WTC11 (cell line): Measurements from ENCODE around the gene TMEM243. TPM values are rescaled to one million over a fixed set of nuclear protein-coding genes. Genes with fewer than 3 reads are reported as not detected.
A peak's percentile ranks its signal among the peaks of the same experiment; 100 is the strongest.

Source experiments
- ATAC-seq: fragments of 200-7000 bp; cut with Tn5 transposase; 2 replicates; pipeline ENCODE4 v1.10.0; 2021; ENCODE audit warnings: mild to moderate bottlenecking, moderate library complexity
- CTCF ChIA-PET: fragments of 300-600 bp; sonication (Branson Sonifier 250); formaldehyde crosslinking; loops from one replicate; lab custom pipeline; 2021; ENCODE audit warnings: antibody characterized with exemption; lab: Charles Lee
- POLR2A ChIA-PET: fragments of 350-600 bp; sonication (Branson Sonifier 250); formaldehyde crosslinking; loops from one replicate; lab custom pipeline; 2021; ENCODE audit warnings: antibody characterized with exemption; lab: Charles Lee
- DNase-seq: peaks from one replicate; pipeline ENCODE4 v3.0.0; 2021; ENCODE audit warnings: low spot score
- H3K27ac Mint-ChIP-seq: 2 replicates; pipeline ENCODE4 v1.8.0; 2021; ENCODE audit warnings: mixed read lengths
- H3K27me3 Mint-ChIP-seq: 2 replicates; pipeline ENCODE4 v1.8.0; 2021; ENCODE audit warnings: low read depth, mild to moderate bottlenecking, moderate library complexity, mixed read lengths
- H3K36me3 Mint-ChIP-seq: 2 replicates; pipeline ENCODE4 v1.8.0; 2021; ENCODE audit warnings: mixed read lengths
- H3K4me1 Mint-ChIP-seq: 2 replicates; pipeline ENCODE4 v1.8.0; 2022; ENCODE audit warnings: mixed read lengths
- H3K4me3 Mint-ChIP-seq: 2 replicates; pipeline ENCODE4 v1.8.0; 2021; ENCODE audit warnings: mild to moderate bottlenecking, moderate library complexity, mixed read lengths
- H3K9me3 Mint-ChIP-seq: 2 replicates; pipeline ENCODE4 v1.8.0; 2021; ENCODE audit warnings: mixed read lengths
- ATF3 ChIP-seq: sonication (generic); formaldehyde crosslinking; conservative IDR thresholded peaks from 2 replicates; pipeline ENCODE4 v1.8.1; 2022; ENCODE audit warnings: mild to moderate bottlenecking, missing genetic modification reagents
- E2F1 ChIP-seq: sonication (generic); formaldehyde crosslinking; IDR thresholded peaks from 2 replicates; pipeline ENCODE4 v1.8.0; 2022; ENCODE audit warnings: mild to moderate bottlenecking, missing genetic modification reagents
- ESRRA ChIP-seq: sonication (generic); formaldehyde crosslinking; IDR thresholded peaks from 2 replicates; pipeline ENCODE4 v1.8.1; 2022; ENCODE audit warnings: mild to moderate bottlenecking, missing genetic modification reagents, borderline replicate concordance
- JUN ChIP-seq: sonication (generic); formaldehyde crosslinking; IDR thresholded peaks from 2 replicates; pipeline ENCODE4 v1.8.0; 2023; ENCODE audit warnings: mild to moderate bottlenecking, missing genetic modification reagents
- KAT7 ChIP-seq: sonication (generic); formaldehyde crosslinking; IDR thresholded peaks from 2 replicates; pipeline ENCODE4 v1.8.1; 2023; ENCODE audit warnings: missing genetic modification reagents, mild to moderate bottlenecking, borderline replicate concordance
- MYBL2 ChIP-seq: sonication (generic); formaldehyde crosslinking; IDR thresholded peaks from 2 replicates; pipeline ENCODE4 v1.8.1; 2023; ENCODE audit warnings: mild to moderate bottlenecking, moderate library complexity, missing genetic modification reagents
- NFE2L1 ChIP-seq: sonication (generic); formaldehyde crosslinking; IDR thresholded peaks from 2 replicates; pipeline ENCODE4 v1.8.1; 2023; ENCODE audit warnings: missing genetic modification reagents
- NFYB ChIP-seq: sonication (generic); formaldehyde crosslinking; conservative IDR thresholded peaks from 2 replicates; pipeline ENCODE4 v1.8.0; 2022; ENCODE audit warnings: low read depth, missing genetic modification reagents
- NR3C1 ChIP-seq: sonication (generic); formaldehyde crosslinking; conservative IDR thresholded peaks from 2 replicates; pipeline ENCODE4 v1.8.1; 2023; ENCODE audit warnings: low read depth, mild to moderate bottlenecking, missing genetic modification reagents
- RELA ChIP-seq: sonication (generic); formaldehyde crosslinking; IDR thresholded peaks from 2 replicates; pipeline ENCODE4 v1.8.1; 2022; ENCODE audit warnings: missing genetic modification reagents, mild to moderate bottlenecking, borderline replicate concordance
- TEAD1 ChIP-seq: sonication (generic); formaldehyde crosslinking; IDR thresholded peaks from 2 replicates; pipeline ENCODE4 v1.8.0; 2022; ENCODE audit warnings: mild to moderate bottlenecking, missing genetic modification reagents
- TEAD4 ChIP-seq: sonication (generic); formaldehyde crosslinking; IDR thresholded peaks from 2 replicates; pipeline ENCODE4 v1.8.0; 2022; ENCODE audit warnings: mild to moderate bottlenecking, missing genetic modification reagents
- ZNF396 ChIP-seq: fragments of 250-450 bp; sonication (Bioruptor Pico); IDR thresholded peaks from 2 replicates; pipeline ENCODE4 v1.8.0; 2021; ENCODE audit warnings: mild to moderate bottlenecking, moderate library complexity, borderline replicate concordance
- ZSCAN18 ChIP-seq: fragments of 250-450 bp; sonication (Bioruptor Pico); IDR thresholded peaks from 2 replicates; pipeline ENCODE4 v2.1.2; 2022; ENCODE audit warnings: mild to moderate bottlenecking, moderate library complexity
- total RNA-seq: library from RNA; stranded (reverse); gene quantifications from 3 replicates; pipeline ENCODE4 v1.2.3, GENCODE V29; 2021
- TF ChIP-seq, protein P1 (sequence below): fragments of 250-450 bp; sonication (Bioruptor Pico); IDR thresholded peaks from 2 replicates; pipeline ENCODE4 v1.9.0; 2021; ENCODE audit warnings: mild to moderate bottlenecking
- TF ChIP-seq, protein P2 (sequence below): sonication (generic); formaldehyde crosslinking; IDR thresholded peaks from 2 replicates; pipeline ENCODE4 v1.8.0; 2023; ENCODE audit warnings: missing genetic modification reagents, mild to moderate bottlenecking, borderline replicate concordance
- TF ChIP-seq, protein P3 (sequence below): sonication (generic); formaldehyde crosslinking; IDR thresholded peaks from 2 replicates; pipeline ENCODE4 v1.8.1; 2022; ENCODE audit warnings: low read depth, mild to moderate bottlenecking, moderate library complexity, missing genetic modification reagents, borderline replicate concordance
- TF ChIP-seq, protein P4 (sequence below): fragments of 250-450 bp; sonication (Bioruptor Pico); IDR thresholded peaks from 2 replicates; pipeline ENCODE4 v1.9.0; 2021; ENCODE audit warnings: mild to moderate bottlenecking, borderline replicate concordance

Gene TMEM243
- total RNA-seq, 1 experiment from 2014 or later = 29.0 TPM

DNA sequence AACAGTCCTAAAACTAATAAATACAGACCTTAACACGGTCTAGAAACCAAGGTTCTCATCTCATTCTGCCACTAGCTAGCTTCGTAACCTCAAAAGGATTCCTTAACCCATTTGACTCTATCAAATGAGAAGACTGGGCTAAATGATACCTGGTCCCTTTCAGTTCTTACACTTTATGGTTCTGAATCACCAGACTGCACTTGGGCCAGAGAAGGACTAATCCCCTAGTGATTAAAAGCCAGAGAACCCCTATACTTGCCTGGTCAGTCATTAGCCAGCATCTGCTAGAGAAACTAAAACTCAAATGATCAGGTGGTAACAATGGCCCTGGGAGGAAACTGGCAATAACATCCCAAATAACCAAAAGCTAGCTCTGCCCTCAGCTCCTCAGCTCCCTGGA is 16.8 kb downstream of the TMEM243 start:
- POLR2A ChIA-PET = no interaction called here
- H3K4me3 Mint-ChIP-seq = no peak overlapping the region
- peaks cover 5% of the 10 kb centered on the region; the same call in 1 of the 2 replicates for H3K27me3 Mint-ChIP-seq
- ATAC-seq (no peak), DNase-seq (no peak)
- peaks cover 27% of the 10 kb centered on the region for H3K4me1 Mint-ChIP-seq
- peaks cover 46% of the 10 kb centered on the region for H3K9me3 Mint-ChIP-seq
- peaks cover 71% of the 10 kb centered on the region for H3K36me3 Mint-ChIP-seq
- TF ChIP-seq, protein P1, sequence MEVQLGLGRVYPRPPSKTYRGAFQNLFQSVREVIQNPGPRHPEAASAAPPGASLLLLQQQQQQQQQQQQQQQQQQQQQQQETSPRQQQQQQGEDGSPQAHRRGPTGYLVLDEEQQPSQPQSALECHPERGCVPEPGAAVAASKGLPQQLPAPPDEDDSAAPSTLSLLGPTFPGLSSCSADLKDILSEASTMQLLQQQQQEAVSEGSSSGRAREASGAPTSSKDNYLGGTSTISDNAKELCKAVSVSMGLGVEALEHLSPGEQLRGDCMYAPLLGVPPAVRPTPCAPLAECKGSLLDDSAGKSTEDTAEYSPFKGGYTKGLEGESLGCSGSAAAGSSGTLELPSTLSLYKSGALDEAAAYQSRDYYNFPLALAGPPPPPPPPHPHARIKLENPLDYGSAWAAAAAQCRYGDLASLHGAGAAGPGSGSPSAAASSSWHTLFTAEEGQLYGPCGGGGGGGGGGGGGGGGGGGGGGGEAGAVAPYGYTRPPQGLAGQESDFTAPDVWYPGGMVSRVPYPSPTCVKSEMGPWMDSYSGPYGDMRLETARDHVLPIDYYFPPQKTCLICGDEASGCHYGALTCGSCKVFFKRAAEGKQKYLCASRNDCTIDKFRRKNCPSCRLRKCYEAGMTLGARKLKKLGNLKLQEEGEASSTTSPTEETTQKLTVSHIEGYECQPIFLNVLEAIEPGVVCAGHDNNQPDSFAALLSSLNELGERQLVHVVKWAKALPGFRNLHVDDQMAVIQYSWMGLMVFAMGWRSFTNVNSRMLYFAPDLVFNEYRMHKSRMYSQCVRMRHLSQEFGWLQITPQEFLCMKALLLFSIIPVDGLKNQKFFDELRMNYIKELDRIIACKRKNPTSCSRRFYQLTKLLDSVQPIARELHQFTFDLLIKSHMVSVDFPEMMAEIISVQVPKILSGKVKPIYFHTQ (CRISPR knock-in tag) = no peak
- TF ChIP-seq ZNF396 (CRISPR knock-in tag) (no peak), TEAD4 (CRISPR knock-in tag) (no peak), E2F1 (CRISPR knock-in tag) (no peak), NR3C1 (CRISPR knock-in tag) (no peak), ESRRA (no peak), TEAD1 (no peak), NFYB (CRISPR knock-in tag) (no peak), JUN (CRISPR knock-in tag) (no peak), NFE2L1 (CRISPR knock-in tag) (no peak)
- TF ChIP-seq, protein P2, sequence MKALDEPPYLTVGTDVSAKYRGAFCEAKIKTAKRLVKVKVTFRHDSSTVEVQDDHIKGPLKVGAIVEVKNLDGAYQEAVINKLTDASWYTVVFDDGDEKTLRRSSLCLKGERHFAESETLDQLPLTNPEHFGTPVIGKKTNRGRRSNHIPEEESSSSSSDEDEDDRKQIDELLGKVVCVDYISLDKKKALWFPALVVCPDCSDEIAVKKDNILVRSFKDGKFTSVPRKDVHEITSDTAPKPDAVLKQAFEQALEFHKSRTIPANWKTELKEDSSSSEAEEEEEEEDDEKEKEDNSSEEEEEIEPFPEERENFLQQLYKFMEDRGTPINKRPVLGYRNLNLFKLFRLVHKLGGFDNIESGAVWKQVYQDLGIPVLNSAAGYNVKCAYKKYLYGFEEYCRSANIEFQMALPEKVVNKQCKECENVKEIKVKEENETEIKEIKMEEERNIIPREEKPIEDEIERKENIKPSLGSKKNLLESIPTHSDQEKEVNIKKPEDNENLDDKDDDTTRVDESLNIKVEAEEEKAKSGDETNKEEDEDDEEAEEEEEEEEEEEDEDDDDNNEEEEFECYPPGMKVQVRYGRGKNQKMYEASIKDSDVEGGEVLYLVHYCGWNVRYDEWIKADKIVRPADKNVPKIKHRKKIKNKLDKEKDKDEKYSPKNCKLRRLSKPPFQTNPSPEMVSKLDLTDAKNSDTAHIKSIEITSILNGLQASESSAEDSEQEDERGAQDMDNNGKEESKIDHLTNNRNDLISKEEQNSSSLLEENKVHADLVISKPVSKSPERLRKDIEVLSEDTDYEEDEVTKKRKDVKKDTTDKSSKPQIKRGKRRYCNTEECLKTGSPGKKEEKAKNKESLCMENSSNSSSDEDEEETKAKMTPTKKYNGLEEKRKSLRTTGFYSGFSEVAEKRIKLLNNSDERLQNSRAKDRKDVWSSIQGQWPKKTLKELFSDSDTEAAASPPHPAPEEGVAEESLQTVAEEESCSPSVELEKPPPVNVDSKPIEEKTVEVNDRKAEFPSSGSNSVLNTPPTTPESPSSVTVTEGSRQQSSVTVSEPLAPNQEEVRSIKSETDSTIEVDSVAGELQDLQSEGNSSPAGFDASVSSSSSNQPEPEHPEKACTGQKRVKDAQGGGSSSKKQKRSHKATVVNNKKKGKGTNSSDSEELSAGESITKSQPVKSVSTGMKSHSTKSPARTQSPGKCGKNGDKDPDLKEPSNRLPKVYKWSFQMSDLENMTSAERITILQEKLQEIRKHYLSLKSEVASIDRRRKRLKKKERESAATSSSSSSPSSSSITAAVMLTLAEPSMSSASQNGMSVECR = no peak
- TF ChIP-seq, protein P3, sequence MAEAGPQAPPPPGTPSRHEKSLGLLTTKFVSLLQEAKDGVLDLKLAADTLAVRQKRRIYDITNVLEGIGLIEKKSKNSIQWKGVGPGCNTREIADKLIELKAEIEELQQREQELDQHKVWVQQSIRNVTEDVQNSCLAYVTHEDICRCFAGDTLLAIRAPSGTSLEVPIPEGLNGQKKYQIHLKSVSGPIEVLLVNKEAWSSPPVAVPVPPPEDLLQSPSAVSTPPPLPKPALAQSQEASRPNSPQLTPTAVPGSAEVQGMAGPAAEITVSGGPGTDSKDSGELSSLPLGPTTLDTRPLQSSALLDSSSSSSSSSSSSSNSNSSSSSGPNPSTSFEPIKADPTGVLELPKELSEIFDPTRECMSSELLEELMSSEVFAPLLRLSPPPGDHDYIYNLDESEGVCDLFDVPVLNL (CRISPR knock-in tag) = no peak
- no peak overlapping the region for H3K27ac Mint-ChIP-seq
- CTCF ChIA-PET = no interaction called here

GRCh38 chr7:87202208-87202607 is 17.3 kb downstream of the TMEM243 start:
- H3K9me3 Mint-ChIP-seq = peaks cover 44% of the 10 kb centered on the region
- no peak; the same call in 1 of the 2 replicates for ATAC-seq
- H3K36me3 Mint-ChIP-seq = peaks cover 70% of the 10 kb centered on the region
- POLR2A ChIA-PET = interaction anchor here (0.8 kb wide), 1 partner anchor 50 kb away, joined by 5 read pairs; the partner anchor contains the start of gene DMTF1
- DNase-seq = no peak
- H3K27ac Mint-ChIP-seq = peak overlapping the region; percentile 13; the same call in 1 of the 2 replicates
- H3K4me1 Mint-ChIP-seq = peaks cover 27% of the 10 kb centered on the region
- H3K27me3 Mint-ChIP-seq = peaks cover 5% of the 10 kb centered on the region; the same call in 1 of the 2 replicates
- H3K4me3 Mint-ChIP-seq = no peak overlapping the region
- CTCF ChIA-PET = no interaction called here
- TF ChIP-seq MYBL2 (CRISPR knock-in tag) (no peak), ZNF396 (CRISPR knock-in tag) (no peak), KAT7 (no peak), ZSCAN18 (CRISPR knock-in tag) (no peak), ATF3 (CRISPR knock-in tag) (no peak), RELA (no peak)
- TF ChIP-seq, protein P4, sequence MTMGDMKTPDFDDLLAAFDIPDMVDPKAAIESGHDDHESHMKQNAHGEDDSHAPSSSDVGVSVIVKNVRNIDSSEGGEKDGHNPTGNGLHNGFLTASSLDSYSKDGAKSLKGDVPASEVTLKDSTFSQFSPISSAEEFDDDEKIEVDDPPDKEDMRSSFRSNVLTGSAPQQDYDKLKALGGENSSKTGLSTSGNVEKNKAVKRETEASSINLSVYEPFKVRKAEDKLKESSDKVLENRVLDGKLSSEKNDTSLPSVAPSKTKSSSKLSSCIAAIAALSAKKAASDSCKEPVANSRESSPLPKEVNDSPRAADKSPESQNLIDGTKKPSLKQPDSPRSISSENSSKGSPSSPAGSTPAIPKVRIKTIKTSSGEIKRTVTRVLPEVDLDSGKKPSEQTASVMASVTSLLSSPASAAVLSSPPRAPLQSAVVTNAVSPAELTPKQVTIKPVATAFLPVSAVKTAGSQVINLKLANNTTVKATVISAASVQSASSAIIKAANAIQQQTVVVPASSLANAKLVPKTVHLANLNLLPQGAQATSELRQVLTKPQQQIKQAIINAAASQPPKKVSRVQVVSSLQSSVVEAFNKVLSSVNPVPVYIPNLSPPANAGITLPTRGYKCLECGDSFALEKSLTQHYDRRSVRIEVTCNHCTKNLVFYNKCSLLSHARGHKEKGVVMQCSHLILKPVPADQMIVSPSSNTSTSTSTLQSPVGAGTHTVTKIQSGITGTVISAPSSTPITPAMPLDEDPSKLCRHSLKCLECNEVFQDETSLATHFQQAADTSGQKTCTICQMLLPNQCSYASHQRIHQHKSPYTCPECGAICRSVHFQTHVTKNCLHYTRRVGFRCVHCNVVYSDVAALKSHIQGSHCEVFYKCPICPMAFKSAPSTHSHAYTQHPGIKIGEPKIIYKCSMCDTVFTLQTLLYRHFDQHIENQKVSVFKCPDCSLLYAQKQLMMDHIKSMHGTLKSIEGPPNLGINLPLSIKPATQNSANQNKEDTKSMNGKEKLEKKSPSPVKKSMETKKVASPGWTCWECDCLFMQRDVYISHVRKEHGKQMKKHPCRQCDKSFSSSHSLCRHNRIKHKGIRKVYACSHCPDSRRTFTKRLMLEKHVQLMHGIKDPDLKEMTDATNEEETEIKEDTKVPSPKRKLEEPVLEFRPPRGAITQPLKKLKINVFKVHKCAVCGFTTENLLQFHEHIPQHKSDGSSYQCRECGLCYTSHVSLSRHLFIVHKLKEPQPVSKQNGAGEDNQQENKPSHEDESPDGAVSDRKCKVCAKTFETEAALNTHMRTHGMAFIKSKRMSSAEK (CRISPR knock-in tag) = no peak
